ENCODE results near the gene B3GAT1. TPM values are rescaled to one million over a fixed set of nuclear protein-coding genes. Genes with fewer than 3 reads are reported as not detected.
A peak's percentile ranks its signal among the peaks of the same experiment; 100 is the strongest.
"Not testable (repeated sequence)": the region's sequence is repeated elsewhere in the genome, so short reads cannot be mapped to it uniquely, and the experiment has no call there.

B3GAT1 gene
- total RNA-seq, 1 donor, result not detected

- TF ChIP-seq CTCF (IDR thresholded peaks at IDR 0.05; ENCODE audit: extremely low read depth, low read depth, low read length), result no peak
- Histone ChIP-seq H3K4me3 (ENCODE audit: insufficient read depth, low read length) (no peak overlapping the region), H3K79me2 (ENCODE audit: insufficient read depth, low read length) (no peaks in the 10 kb centered on the region), H3K27ac (ENCODE audit: low read depth, low read length) (no peak overlapping the region), H3K4me2 (ENCODE audit: insufficient read depth, low read length) (no peak overlapping the region), H2AFZ (ENCODE audit: low read length) (no peak overlapping the region), H3K27me3 (ENCODE audit: insufficient read depth, low read length) (no peaks in the 10 kb centered on the region), H3K9me3 (ENCODE audit: low read depth, low read length) (no peaks in the 10 kb centered on the region), H4K20me1 (ENCODE audit: insufficient read depth, low read length) (no peaks in the 10 kb centered on the region), H3K36me3 (ENCODE audit: insufficient read depth, low read length) (no peaks in the 10 kb centered on the region), H3K4me1 (ENCODE audit: insufficient read depth, low read length) (no peaks in the 10 kb centered on the region)
- peak; percentile 10 for DNase-seq (ENCODE audit: insufficient read length, low spot score, missing footprints)
These were observed 33.7 kb upstream of the B3GAT1 start for GRCh38 chr11:134445601-134446325.

GRCh38 chr11:134444160-134445108 lies 32.4 kb upstream of the B3GAT1 start:
- not testable (repeated sequence) for H3K9me3 ChIP-seq (ENCODE audit: low read depth, low read length); H4K20me1 ChIP-seq (ENCODE audit: insufficient read depth, low read length); H3K27me3 ChIP-seq (ENCODE audit: insufficient read depth, low read length); H2AFZ ChIP-seq (ENCODE audit: low read length); H3K4me2 ChIP-seq (ENCODE audit: insufficient read depth, low read length); H3K79me2 ChIP-seq (ENCODE audit: insufficient read depth, low read length); H3K4me3 ChIP-seq (ENCODE audit: insufficient read depth, low read length); H3K36me3 ChIP-seq (ENCODE audit: insufficient read depth, low read length); H3K4me1 ChIP-seq (ENCODE audit: insufficient read depth, low read length); H3K27ac ChIP-seq (ENCODE audit: low read depth, low read length); DNase-seq (ENCODE audit: insufficient read length, low spot score, missing footprints)

- H3K27ac ChIP-seq (ENCODE audit: low read depth, low read length), result no peak overlapping the region
- H3K4me1 ChIP-seq (ENCODE audit: insufficient read depth, low read length), result no peaks in the 10 kb centered on the region
- no peak overlapping the region for H3K4me2 ChIP-seq (ENCODE audit: insufficient read depth, low read length)
- TF ChIP-seq CTCF (IDR thresholded peaks at IDR 0.05; ENCODE audit: extremely low read depth, low read depth, low read length), result no peak
- no peaks in the 10 kb centered on the region for H3K27me3 ChIP-seq (ENCODE audit: insufficient read depth, low read length)
- no peak overlapping the region for H2AFZ ChIP-seq (ENCODE audit: low read length)
- DNase-seq (ENCODE audit: insufficient read length, low spot score, missing footprints), result peak; percentile 45
- no peaks in the 10 kb centered on the region for H3K9me3 ChIP-seq (ENCODE audit: low read depth, low read length)
- H4K20me1 ChIP-seq (ENCODE audit: insufficient read depth, low read length), result no peaks in the 10 kb centered on the region
- no peaks in the 10 kb centered on the region for H3K36me3 ChIP-seq (ENCODE audit: insufficient read depth, low read length)
- H3K79me2 ChIP-seq (ENCODE audit: insufficient read depth, low read length), result no peaks in the 10 kb centered on the region
- H3K4me3 ChIP-seq (ENCODE audit: insufficient read depth, low read length), result no peak overlapping the region
These were observed 31.2 kb upstream of the B3GAT1 start for GRCh38 chr11:134443246-134443645.

GRCh38 chr11:134442246-134442645 lies 30.2 kb upstream of the B3GAT1 start:
- Histone ChIP-seq H3K4me3 (ENCODE audit: insufficient read depth, low read length) (no peak overlapping the region), H3K27ac (ENCODE audit: low read depth, low read length) (no peak overlapping the region), H3K36me3 (ENCODE audit: insufficient read depth, low read length) (no peaks in the 10 kb centered on the region), H3K4me1 (ENCODE audit: insufficient read depth, low read length) (no peaks in the 10 kb centered on the region), H2AFZ (ENCODE audit: low read length) (no peak overlapping the region), H3K4me2 (ENCODE audit: insufficient read depth, low read length) (no peak overlapping the region), H3K79me2 (ENCODE audit: insufficient read depth, low read length) (no peaks in the 10 kb centered on the region), H3K9me3 (ENCODE audit: low read depth, low read length) (no peaks in the 10 kb centered on the region), H4K20me1 (ENCODE audit: insufficient read depth, low read length) (no peaks in the 10 kb centered on the region), H3K27me3 (ENCODE audit: insufficient read depth, low read length) (no peaks in the 10 kb centered on the region)
- DNase-seq (ENCODE audit: insufficient read length, low spot score, missing footprints), result peak; percentile 42
- TF ChIP-seq CTCF (IDR thresholded peaks at IDR 0.05; ENCODE audit: extremely low read depth, low read depth, low read length), result no peak

Measured in osteoblast (primary cell).